KMS-11 (cell line): ENCODE measurements around the gene TMEM94.
"Not testable (repeated sequence)": the region's sequence is repeated elsewhere in the genome, so short reads cannot be mapped to it uniquely, and the experiment has no call there.

Source experiments
- H2AFZ ChIP-seq: fragments of 200-600 bp; sonication (generic); 2 replicates; pipeline ENCODE4 v1.6.1; 2016; ENCODE audit warnings: antibody characterized with exemption, mixed run types, low read depth
- H3K27ac ChIP-seq: fragments of 200-600 bp; sonication (generic); 2 replicates; pipeline ENCODE4 v1.6.1; 2016; ENCODE audit warnings: mild to moderate bottlenecking, mixed run types
- H3K27me3 ChIP-seq: fragments of 200-600 bp; sonication (generic); 2 replicates; pipeline ENCODE4 v1.6.1; 2017; ENCODE audit warnings: mild to moderate bottlenecking, low read depth, mixed run types, moderate library complexity; ENCODE audit not compliant: insufficient read depth
- H3K36me3 ChIP-seq: fragments of 200-600 bp; sonication (generic); 2 replicates; pipeline ENCODE4 v1.6.1; 2017; ENCODE audit warnings: mild to moderate bottlenecking, mixed run types; ENCODE audit not compliant: insufficient read depth
- H3K4me1 ChIP-seq: fragments of 200-600 bp; sonication (generic); 2 replicates; pipeline ENCODE4 v1.6.1; 2016; ENCODE audit warnings: mild to moderate bottlenecking, low read depth, mixed run types; ENCODE audit not compliant: poor library complexity, severe bottlenecking
- H3K4me2 ChIP-seq: fragments of 200-600 bp; sonication (generic); 2 replicates; pipeline ENCODE4 v1.7.0; 2016; ENCODE audit warnings: mild to moderate bottlenecking, mixed run types
- H3K4me3 ChIP-seq: fragments of 200-600 bp; sonication (generic); IDR thresholded peaks from 2 replicates; pipeline ENCODE4 v1.6.1; 2017; ENCODE audit warnings: low read depth, low read length, mixed read lengths; ENCODE audit not compliant: insufficient read depth
- H3K79me2 ChIP-seq: fragments of 200-600 bp; sonication (generic); 2 replicates; pipeline ENCODE4 v1.6.1; 2016; ENCODE audit warnings: low read depth, mixed run types; ENCODE audit not compliant: insufficient read depth
- H3K9ac ChIP-seq: fragments of 200-600 bp; sonication (generic); 2 replicates; pipeline ENCODE4 v1.6.1; 2016; ENCODE audit warnings: mild to moderate bottlenecking, mixed run types
- H4K20me1 ChIP-seq: fragments of 200-600 bp; sonication (generic); 2 replicates; pipeline ENCODE4 v1.6.1; 2016; ENCODE audit warnings: mild to moderate bottlenecking, mixed run types; ENCODE audit not compliant: insufficient read depth
- TF ChIP-seq, protein P1 (sequence below): fragments of 200-600 bp; sonication (generic); conservative IDR thresholded peaks from 2 replicates; pipeline ENCODE4 v1.6.1; 2017; ENCODE audit warnings: low read depth, mild to moderate bottlenecking, antibody characterized with exemption, low read length, moderate library complexity, mixed read lengths

The TMEM94 gene

DNA sequence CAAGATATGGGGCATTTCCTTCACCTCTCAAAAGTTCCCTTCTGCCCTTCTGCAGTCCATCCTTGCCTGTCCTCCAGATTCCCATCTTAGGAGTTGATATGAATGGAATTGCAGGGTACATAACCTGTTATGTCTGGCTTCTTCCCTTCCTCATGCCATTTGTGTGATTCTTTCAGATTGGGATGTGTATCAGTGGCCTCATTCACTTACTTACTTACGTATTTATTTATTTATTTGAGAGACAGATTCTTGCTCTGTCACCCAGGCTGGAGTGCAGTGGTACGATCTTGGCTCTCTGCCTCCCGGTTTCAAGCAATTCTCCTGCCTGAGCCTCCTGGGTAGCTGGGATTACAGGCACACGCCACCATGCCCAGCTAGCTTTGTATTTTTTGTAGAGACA, 6.2 kb upstream of the TMEM94 start:
- Histone ChIP-seq H3K4me2 (no peak overlapping the region), H3K4me1 (peaks cover 14% of the 10 kb centered on the region), H4K20me1 (no peaks in the 10 kb centered on the region), H3K36me3 (no peaks in the 10 kb centered on the region), H3K27ac (no peak overlapping the region), H3K27me3 (no peaks in the 10 kb centered on the region), H2AFZ (no peak overlapping the region), H3K4me3 (no peak overlapping the region), H3K79me2 (no peaks in the 10 kb centered on the region), H3K9ac (no peak overlapping the region)
- TF ChIP-seq, protein P1, sequence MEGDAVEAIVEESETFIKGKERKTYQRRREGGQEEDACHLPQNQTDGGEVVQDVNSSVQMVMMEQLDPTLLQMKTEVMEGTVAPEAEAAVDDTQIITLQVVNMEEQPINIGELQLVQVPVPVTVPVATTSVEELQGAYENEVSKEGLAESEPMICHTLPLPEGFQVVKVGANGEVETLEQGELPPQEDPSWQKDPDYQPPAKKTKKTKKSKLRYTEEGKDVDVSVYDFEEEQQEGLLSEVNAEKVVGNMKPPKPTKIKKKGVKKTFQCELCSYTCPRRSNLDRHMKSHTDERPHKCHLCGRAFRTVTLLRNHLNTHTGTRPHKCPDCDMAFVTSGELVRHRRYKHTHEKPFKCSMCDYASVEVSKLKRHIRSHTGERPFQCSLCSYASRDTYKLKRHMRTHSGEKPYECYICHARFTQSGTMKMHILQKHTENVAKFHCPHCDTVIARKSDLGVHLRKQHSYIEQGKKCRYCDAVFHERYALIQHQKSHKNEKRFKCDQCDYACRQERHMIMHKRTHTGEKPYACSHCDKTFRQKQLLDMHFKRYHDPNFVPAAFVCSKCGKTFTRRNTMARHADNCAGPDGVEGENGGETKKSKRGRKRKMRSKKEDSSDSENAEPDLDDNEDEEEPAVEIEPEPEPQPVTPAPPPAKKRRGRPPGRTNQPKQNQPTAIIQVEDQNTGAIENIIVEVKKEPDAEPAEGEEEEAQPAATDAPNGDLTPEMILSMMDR: no peak

GRCh38 chr17:75454193-75454592, 2.2 kb upstream of the TMEM94 start:
- peak overlapping the region; percentile 8; the same call in 1 of the 2 replicates for H3K4me2 ChIP-seq
- H3K36me3 ChIP-seq: no peaks in the 10 kb centered on the region
- TF ChIP-seq, protein P1: no peak

GRCh38 chr17:75454672-75455071, 1.8 kb upstream of the TMEM94 start:
- Histone ChIP-seq H3K79me2 (peaks cover 19% of the 10 kb centered on the region), H2AFZ (peak overlapping the region; percentile 16; the same call in 1 of the 2 replicates), H3K4me1 (peaks cover 50% of the 10 kb centered on the region), H3K4me2 (peak overlapping the region; percentile 8; the same call in 1 of the 2 replicates)
- H4K20me1 ChIP-seq, H3K4me3 ChIP-seq, H3K9ac ChIP-seq, H3K27me3 ChIP-seq, H3K27ac ChIP-seq, H3K36me3 ChIP-seq: not testable (repeated sequence)

More at GRCh38 chr17:75454193-75454592, 2.2 kb upstream of the TMEM94 start:
- no peaks in the 10 kb centered on the region for H3K27me3 ChIP-seq
- H3K79me2 ChIP-seq: peaks cover 19% of the 10 kb centered on the region
- no peak overlapping the region for H3K9ac ChIP-seq
- no peak overlapping the region for H3K4me3 ChIP-seq
- H3K4me1 ChIP-seq: peaks cover 45% of the 10 kb centered on the region
- H4K20me1 ChIP-seq: no peaks in the 10 kb centered on the region
- peak overlapping the region; percentile 7; the same call in 1 of the 2 replicates for H3K27ac ChIP-seq
- H2AFZ ChIP-seq: peak overlapping the region; percentile 16; the same call in 1 of the 2 replicates

DNA sequence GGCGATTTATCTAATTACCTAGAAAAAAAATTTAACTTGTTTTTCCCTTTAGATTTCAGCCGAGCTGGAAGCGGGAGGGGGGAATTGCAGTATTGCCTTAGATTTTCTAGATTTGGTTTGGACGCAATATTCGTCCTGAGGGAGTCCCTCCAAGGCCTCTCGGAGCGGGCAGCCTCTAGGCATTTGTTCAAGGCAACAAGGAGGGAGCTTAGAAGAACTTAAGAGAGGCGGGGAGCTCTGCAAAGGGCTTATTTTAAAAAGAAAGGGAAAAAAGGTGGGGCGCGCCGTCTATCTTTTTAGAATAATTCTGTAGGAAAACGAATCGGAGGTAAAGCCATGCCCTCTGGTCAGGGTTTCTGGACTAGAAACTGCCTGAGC, 407 bp upstream of the TMEM94 start:
- TF ChIP-seq, protein P1: no peak
- Histone ChIP-seq H3K27me3 (no peaks in the 10 kb centered on the region), H2AFZ (peak overlapping the region; percentile 75), H3K4me2 (peak overlapping the region; percentile 76), H3K4me1 (peaks cover 63% of the 10 kb centered on the region), H3K9ac (peak overlapping the region; percentile 83; the same call in 1 of the 2 replicates), H3K27ac (peak overlapping the region; percentile 52), H4K20me1 (no peaks in the 10 kb centered on the region), H3K36me3 (no peaks in the 10 kb centered on the region), H3K79me2 (peaks cover 24% of the 10 kb centered on the region), H3K4me3 (no peak overlapping the region)

DNA sequence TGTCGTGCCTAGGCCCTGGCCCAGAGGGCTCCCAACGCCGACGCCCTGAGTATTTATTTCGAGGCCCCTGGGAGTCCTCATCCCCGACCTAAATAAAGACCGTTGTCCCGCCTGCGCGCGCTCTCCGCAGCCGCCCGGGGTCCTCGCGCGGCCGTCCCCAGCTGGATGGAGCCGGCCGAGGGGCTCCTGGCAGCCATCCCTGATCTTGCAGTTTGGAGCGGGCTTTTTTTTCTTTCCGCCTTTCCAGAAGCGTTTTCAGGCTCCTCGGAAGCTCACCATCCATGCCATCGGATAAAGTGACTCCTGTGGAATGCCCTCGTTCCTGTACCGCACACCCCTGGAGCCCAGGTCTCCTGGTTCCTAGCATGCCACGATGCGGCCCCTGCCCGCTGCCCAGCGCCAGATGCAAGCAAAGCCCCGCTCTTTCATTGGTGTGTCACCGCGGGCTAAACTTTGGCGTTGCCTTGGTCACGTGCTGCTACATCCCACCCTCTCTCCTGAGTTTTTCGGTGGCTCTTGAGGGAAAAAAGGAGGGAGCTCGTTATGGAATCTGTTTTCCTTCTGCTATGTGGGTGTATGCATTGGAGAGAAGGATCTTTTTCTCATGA, 716 bp downstream of the TMEM94 start:
- Histone ChIP-seq H3K4me3 (no peak overlapping the region), H3K4me1 (peaks cover 71% of the 10 kb centered on the region), H3K4me2 (peak overlapping the region; percentile 55), H3K36me3 (no peaks in the 10 kb centered on the region), H3K9ac (peak overlapping the region; percentile 83), H4K20me1 (no peaks in the 10 kb centered on the region), H3K27ac (peak overlapping the region; percentile 52), H3K27me3 (no peaks in the 10 kb centered on the region), H2AFZ (peak overlapping the region; percentile 75), H3K79me2 (peaks cover 26% of the 10 kb centered on the region)
- TF ChIP-seq, protein P1: no peak
